DMS 273 (cell line): ENCODE data around the gene MGAT1.

Experiments used
- DNase-seq: peaks from one replicate; lab custom pipeline; 2025; ENCODE audit not compliant: unreplicated experiment; lab: John Stamatoyannopoulos, UW

Gene MGAT1

DNA sequence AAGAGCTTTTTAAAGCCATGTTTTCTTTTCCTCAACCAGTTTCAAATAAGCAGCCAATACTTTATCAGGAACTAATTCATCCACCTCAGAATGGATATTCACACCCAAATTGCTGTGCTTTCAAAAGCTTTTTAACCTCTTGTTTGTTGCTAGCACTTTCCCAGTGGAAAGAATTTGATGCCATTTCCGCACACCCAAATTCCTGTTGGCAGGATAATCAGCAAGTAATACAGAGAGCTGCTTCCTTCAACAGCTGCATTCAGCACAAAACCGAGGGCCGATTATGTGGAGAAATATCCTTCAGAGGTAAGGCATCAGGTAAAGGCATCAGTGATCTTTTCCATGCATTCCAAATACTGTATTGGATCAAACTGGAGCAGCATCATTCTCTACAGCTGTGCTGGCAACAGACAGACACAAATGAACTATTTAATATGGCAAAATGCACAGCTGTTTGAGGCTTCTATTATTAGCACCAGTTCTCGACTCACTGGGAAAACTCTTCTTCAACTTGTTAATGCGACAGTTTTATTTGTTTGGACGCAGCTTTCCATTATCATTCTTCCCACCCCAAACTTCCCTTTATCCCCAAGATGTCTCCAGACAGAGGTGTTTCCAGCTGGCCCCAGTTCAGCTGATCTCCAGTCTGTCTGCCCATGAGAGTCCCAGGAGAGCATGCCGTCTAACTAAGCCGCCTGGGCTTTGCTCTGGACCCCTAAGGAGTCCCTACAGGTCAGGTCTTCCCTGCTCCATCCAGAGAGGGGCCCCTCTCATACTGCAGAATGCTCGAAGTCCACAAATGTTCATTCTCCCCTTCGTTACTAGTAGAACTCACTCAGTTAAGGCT lies 22.2 kb upstream of the MGAT1 start:
- DNase-seq: no peak

DNA sequence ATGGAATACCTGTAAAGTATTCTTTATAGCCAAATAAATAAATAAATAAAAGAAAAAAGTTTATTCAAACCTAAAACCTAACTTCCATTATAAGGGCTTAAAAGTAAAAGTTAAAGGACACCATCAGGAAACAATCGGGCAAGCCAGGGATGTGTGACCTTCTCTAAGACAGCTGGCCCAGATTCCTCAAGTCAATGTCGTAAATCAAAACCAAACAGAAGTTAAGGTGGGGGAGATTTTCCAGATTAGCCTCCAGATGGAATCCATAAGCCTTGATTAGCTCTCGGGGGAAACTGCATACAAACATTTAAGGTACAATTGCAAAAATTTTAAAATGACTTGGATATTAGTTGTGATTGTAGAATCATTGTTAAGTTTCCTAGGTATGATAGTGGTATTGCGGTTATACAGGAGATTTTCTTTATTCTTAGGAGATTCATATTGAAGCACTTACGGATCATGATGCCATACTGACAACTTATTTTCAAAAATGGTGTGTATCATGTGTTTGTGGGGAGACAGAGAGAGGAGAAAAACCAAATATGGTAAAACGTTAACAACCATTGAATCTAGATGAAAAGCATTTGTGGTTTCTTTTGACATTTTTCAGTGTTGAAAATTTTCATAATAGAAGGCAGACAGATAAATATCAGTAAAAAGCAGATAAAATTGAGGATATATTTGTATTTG lies 21.5 kb upstream of the MGAT1 start:
- peak; percentile 61 for DNase-seq

DNA sequence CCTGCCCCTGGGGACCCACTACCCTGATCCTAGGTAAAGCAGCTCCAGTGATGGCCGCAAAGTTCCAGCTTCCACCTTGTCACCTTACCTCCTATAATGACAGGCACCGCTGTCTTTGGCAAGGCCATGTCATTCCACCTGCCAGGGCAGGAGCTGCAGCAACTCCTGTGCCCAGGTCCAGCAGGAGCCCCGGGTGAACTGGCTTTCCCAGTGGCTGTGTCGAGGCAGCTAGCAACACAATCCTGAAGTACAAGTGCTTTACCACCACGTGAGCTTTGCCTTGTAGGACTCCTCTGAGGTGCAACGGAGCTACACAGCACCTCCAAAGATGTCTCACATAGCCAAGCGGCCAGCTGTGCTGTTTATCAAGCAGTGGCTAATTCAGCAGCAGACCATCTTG lies 20.7 kb upstream of the MGAT1 start:
- DNase-seq: no peak

DNA sequence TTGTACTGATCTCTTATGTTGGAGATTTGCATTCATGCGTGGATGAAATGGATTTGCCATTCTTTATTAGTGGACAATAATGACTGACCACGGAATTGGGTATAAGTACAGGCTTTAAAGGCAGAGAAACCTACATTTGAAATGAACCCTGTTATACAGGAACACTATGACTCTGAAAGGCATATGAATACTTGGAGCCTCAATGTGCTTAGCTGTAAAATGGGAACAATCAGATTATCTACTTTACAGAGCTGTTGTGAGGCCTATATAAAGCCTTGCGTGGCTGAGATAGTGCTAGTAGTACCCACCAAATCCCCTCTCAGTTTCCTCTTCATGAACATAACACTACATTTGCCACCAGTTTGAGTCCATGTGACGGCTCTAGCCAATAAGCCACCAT lies 18.9 kb upstream of the MGAT1 start:
- no peak for DNase-seq

DNA sequence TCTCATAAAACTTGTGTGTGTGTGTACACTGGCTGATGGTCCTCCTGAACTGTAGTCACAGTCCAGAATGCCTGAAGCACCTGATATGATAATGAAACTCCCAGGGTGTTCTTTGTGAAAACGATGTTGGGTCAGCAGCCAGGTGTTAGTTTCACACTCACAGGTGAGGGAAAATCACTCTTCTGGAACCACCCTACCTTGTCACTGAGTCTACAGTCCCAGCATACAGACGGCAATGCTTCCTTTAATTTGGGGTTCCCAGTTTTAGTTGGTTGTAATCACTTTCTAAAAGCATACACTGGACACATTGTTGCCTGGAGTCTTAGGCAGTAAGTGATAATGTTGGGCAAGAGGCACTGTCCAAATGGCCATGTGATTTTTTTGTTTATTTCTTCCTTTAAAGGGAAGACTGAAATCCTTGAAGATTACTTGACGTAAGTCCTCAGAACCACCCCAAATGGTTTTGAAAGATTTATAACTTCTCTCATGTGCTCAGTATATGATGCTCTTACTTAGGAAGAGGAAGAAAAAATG lies 18.2 kb upstream of the MGAT1 start:
- DNase-seq: no peak

DNA sequence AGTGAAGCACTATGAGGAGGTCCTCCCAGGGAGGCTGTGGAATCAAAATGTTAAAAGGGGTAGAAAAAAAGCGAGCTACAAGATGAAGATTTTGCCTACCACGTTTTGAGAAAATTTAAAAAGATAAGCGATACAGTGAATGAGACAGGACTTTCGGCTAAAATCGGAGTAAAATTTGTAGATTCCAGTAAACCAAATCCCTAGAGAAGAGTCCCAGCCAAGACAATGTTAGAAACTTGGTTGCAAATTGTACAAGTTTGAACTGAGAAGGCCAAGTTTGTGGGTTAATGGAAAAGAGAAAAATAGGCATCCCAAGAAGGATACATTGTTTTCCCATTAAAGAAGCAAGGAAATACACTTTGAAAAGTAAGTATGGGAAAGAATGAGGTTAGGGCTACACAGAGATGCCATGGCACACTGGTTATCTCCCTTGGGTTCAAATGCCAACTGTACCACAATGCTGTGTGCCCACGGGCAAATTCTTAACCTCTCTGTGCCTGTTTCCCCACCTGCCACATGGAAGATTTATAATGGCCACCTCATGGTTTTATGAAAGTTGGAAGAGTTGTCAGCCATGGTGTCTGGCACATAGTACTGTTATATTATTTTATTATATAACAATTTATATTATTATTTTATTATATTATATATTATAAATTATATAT lies 16.2 kb upstream of the MGAT1 start:
- no peak for DNase-seq

DNA sequence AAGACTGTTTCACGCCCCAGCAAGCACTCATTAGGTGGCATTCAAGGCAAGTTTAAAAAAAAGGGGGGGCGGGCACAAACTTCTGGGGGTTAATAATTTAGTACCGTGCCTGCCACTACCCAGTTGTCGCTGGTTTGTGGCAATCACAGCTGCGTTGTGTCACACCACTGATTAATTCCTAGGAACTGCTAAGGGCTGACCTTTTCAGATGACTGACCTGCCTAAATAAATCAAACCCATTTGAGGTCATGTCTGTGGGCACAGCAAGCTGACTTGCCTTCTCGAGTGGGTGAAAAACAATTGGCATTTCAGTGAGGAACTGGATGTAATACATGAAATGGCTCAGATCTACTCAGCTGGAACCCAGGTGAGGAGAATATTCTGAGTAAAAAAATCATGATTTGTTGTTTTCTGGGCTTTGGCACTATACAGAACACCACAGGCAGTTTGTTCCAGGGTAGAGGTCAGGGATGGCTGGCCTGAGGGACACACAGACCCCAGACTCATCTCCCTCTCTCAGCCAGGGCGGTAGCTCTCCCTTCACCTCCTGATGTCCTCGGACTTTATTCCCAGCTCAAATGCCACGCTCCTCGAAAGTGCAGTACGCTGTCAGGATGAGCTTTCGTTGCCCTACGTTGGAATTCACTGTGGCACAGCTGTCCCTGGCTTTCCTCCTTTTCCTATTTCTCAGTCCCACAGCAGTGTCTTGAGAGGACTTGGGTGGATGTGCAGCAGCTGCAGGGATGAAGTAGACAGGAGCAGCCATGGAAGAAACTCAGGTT lies 15.5 kb upstream of the MGAT1 start:
- DNase-seq: no peak

DNA sequence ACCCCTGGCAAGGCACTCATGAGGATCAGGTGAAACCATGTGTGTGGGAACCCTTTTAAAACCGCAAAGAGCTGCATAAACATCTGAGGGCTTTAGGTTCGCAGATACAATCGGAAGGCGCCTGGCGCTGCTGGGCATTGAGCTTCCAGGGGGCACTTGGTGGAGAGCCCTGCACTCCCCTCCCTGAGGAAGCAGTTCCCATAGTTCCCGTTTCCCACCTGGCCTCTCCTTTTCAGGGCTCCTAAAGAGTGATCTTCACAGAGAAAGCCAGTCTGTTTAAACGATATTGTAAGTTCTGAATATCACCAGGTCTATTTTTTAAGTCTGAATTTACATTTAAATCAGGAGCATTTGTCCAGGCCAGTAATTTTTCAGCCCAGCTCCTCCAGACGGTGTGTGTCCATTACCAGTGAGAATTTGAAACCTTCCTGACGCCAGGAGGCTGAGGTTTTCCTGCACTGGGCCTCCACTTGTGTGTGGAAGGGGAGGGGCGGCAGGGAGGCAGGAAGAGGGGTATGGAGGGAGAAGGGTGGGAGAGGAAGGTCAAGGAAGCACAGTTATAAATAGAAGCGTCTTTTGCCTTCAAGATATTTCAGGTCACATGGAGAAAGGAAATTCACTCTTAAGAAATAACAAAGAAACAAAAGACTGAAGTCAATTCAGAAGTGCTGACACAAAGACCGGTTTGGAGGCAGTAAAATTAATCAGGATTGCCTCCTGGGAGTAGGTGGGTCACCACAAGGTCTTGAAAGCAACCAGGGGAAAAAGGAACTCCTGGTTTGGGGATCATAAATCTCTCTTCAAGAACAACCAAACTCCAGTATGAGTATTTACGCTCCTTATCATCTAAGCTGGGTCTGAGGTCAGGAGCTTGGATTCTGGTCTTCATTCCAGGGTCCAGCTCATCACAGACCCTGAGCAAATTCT lies 14.3 kb upstream of the MGAT1 start:
- peak; percentile 45 for DNase-seq

DNA sequence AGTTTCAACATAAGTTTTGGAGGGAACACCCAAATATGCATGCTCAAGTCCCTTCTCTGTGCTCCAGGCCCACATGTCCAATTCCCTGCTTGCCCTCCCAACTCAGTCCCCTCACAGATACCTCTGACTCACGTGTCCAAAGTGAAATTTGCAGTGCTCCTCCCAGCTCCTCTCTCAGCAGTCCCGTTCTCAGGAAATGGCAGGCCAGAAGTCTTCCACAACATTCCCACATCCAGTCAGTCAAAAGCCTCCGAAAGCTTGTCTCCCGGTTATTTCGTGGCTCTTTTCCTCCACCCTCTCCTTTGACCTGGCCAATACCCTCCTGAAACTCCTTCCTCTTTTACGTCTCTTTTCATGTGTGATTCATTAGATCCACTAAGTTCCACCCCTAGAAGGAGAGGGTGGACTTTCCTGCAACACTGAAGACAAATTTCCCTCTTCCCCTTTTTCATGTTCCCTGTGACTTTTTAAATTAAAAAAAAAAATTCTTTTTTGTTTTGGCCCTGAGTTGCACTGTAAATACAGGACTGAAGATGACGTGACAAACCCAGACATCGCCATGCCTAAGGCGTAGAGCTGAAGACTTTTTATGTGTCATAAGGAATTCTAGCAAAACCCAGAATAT lies 12.8 kb upstream of the MGAT1 start:
- DNase-seq: no peak

DNA sequence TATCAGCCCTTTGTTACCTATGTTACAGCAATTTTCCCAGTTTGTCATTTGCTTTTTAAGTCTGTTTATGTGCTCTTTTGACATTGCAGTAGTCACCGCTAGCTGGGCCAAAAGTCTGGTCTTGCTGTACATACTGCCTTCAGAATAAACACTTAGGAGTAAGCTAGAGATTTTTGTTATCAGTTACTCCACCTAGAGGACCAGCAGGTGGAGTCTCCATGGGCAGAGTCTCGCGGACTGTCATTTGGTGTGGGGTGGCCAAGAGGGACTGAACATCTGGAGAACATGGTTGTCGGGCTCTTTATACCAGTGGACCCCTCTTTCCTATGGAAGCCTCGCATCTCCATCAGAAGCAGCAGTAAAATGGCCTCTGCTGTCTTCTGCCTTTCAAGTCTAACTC lies 10.8 kb upstream of the MGAT1 start:
- DNase-seq: no peak

DNA sequence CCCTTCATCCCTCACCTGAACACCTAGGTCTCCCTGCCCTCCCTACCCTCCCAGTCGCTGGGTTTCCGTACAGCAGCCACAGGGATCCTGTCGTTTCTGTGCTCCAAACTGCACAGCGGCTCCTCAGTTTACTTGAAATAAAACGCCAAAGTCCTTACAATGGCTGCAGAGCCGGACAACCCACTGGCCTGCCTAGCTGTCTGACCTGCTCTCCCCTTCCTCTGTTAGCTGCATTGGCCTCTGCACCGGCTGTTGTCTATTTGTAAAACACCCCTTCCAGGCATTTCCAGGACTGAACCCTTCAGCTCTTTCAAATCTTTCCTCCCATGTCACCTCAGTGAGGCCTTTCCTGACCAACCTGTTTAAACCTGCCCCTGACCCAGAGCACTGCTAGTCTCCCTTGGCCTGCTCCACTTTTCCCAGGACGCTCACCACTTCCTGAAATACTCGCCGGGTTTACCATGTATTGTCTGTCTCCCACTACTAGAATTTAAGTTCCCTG lies 9.1 kb upstream of the MGAT1 start:
- DNase-seq: no peak

DNA sequence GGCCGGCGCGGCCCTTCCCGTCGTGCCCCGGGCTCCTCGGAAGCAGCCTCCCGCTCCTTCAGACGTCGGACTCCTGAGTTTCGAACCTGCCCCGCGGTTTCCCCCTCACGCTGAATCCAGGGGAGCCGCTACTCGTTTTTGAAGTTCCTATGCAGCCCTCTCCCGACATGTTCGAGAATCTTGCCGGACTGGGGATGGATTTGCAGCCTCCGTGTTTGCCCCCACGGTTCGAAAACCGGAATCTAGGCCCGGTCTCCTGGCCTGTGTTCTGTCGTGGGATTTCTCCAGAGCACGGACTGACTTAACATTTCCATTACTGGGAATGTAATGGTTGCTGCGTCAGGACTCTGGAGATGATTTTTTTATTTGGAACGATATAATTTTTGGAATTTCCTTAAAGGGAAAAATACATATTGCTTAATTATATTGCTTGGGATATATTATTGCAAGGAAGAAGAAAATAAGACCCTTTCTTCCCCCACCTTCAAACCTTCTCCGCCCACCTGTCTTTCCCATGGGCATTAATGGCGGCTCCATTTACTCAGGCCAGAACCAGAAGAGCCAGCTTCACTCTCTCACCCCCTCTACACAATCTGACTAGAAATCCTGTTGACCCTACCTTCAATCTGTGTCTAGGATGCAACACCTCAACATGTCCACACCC lies 8.5 kb upstream of the MGAT1 start:
- DNase-seq: no peak

DNA sequence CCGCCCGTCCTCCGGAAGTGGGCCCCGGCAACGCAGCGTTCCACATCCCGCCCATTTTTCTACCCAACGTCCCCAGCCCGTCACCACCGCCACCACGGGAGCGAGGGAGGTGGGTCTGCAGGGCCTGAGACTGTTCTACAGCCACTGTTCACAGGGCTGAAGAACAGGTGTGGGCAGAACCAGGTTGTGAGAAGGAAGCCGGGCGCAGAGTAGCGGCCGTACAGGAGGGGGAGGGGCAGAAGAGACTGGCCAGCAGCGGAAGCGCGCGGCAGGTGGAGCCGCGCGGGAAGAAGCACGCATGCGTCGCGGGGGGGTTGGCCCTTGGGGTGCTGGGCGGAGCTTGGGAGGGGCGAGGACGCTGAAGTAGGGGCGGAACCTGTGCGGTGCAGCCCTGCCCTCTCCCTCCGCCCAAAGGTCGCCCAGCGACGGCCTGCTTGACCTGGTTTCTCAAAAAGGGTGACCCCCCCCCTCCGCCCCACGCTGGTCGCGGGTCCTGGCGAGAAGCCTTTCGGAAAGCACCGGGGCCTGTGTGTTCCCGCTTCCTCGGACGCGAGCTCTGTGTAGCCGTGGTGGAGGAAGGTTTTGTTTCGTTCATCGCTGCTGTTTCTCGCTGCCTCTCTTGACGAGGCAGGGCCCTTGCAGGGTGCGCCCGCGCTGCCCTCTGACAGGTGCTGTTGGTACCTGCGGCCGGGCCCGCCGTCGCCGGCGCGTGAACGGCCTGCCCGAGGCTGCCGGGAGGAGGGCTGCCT lies 7.8 kb upstream of the MGAT1 start:
- DNase-seq: peak; percentile 96

DNA sequence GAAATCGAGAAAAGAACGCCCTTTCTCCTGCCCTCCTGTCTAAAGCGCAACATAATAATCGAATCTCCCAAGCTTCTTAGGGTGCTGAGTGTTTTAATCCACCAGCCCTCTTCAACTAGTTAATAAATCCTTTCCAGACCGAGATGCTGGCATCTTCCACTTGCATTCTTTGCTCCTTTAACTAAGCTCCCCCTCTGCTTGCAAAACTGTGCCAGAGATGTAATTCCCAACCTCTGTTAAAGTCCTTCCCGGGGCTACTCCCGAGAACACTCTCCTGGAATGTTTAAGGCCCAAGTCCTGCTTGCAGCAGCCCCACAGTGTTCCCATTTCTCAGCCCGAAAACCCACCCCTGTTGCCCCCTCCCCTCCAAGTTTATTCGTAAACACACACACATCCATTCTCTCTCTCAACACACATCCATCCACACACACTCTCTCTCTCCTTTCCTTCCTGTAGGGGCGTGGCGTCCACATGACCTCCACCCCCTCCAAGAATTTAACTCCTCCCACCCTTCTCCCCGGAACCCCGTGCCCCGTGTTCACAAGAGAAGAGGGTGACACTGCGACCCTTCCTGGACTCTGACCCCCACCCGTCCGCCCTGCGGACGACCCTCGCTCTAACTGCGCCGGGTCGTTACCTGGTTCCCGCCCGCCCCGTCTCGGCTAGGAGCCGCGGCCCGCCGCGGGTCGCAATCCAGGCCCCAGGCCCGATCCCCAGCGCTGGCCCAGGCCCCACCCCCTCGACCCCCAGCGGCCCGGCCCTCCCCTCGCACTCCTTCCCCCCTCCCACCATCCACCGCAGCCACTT lies 7.0 kb upstream of the MGAT1 start:
- DNase-seq: peak; percentile 92

DNA sequence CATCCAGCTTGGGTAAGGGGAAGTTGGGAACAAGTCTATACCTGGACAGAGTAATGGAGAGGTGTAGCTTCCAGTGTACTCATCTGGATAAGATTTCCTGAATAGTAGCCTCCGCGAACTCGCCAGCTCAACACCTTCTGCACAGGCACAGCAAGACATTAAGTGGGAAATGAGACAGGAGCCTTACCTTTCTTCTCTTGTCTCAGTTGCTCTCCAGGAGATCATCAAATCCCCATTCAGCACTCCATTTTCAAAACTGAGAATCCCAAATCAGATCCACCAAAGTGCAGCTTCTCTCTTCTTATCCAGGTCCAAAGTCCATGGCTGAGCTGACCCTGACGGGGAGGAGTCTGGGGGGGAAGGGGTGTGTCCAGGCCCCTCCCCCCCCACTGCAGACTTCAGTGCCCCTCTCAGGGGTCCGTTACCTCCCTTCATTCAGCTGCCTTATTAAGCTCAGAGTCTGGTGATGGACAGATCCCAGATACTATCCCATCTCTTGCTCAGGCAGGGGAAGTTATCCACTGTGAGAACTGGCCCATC lies 5.9 kb upstream of the MGAT1 start:
- DNase-seq: no peak

DNA sequence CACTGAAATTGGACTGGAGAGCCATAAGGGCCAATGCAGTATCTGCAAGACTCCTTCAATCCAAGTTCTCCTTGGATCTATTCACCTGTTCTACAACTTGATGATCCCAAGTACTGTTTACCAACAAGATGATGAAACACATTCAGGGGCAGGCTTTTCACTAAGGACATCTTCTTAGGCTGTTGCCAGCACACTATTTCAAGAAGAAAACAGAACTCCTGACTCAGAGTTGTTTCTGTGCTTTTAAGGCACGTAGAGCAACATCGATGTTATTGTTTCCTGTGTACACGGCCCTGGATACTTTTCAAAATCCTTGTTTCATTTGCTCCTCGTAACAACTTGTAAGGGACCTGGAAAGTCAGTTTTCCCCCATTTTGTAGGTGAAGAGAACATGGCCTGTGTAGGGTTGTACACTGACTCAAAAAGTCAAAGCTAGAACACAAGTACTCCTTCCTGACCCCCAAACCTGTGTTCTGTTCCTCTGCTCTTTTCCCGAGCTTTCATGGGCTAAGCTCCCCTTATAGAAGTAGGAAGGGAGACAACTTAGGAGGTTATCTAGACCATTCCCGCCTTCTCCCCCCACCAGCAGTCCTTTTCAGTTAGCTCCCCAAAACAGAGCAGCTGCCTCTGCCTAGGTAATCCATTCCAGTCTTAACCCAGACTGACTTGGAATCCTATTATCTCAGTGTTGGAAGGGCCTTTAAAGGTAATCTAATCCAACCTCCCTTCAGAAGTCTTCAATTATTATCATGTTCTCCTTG lies 5.2 kb upstream of the MGAT1 start:
- no peak for DNase-seq
